Ramos (cell line): ENCODE measurements around the gene GPR18.
"Not testable (repeated sequence)": the region's sequence is repeated elsewhere in the genome, so short reads cannot be mapped to it uniquely, and the experiment has no call there.

Source experiments
- in situ Hi-C: fragments of 300-500 bp; cut with MboI; formaldehyde crosslinking; loops from one replicate; pipeline ENCODE4 v1.14.3; 2022; ENCODE audit warnings: low sequenced_read_pairs; ENCODE audit not compliant: unreplicated experiment

The GPR18 gene

DNA sequence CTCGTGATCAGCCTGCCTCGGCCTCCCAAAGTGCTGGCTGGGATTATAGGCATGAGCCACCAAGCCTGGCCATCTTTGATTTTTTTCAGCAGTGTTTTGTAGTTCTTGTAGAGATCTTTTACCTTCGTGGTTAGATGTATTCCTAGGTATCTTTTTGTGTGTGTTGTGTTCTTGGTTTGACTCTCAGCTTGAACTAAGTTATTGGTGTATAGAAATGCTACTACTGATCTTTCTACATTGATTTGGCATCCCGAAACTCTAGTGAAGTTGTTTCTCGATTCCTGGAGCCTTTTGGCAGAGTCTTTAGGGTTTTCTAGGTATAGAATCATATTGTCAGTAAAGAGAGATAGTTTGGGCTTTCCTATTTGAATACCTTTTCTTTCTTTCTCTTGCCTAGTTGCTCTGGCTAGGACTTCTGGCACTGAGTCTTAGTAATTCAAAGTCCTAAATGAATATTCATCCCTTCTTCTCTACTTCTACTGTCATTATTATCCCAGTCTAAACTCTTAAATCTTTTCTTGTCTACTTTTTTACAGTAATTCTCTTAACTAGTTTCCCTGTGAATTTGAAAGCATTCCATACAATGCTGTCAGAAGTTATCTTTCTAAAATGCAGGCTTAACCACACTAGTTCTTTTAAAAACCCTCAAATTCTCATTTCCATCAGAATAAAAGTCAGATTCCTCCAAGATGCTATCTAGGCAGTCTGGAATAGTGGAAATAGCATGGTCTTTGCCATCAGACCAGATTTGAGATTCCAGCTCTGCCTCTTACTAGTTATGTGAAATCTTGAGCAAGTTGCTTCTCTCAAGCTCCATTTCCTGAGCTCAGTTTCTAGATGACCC, 7.0 kb downstream of the GPR18 start:
- in situ Hi-C loops: no loop called here

- in situ Hi-C loops: not testable (repeated sequence)
These were observed 8.6 kb downstream of the GPR18 start for GRCh38 chr13:99249606-99250005.

DNA sequence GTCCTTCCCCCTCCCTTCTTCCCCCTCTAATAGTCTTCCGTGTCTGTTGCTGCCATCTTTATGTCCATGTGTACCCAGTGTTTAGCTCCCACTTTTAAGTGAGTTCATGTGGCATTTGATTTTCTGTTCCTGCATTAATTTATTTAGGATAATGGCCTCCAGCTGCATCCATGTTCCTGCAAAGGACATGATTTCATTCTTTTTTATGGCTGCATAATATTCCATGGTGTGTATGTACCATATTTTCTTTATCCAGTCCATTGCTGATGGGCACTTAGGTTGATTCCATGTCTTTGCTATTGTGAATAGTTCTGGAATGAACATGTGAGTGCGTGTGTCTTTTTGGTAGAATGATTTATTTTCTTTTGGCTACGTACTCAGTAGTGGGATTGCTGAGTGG, 9.0 kb downstream of the GPR18 start:
- in situ Hi-C loops: not testable (repeated sequence)

DNA sequence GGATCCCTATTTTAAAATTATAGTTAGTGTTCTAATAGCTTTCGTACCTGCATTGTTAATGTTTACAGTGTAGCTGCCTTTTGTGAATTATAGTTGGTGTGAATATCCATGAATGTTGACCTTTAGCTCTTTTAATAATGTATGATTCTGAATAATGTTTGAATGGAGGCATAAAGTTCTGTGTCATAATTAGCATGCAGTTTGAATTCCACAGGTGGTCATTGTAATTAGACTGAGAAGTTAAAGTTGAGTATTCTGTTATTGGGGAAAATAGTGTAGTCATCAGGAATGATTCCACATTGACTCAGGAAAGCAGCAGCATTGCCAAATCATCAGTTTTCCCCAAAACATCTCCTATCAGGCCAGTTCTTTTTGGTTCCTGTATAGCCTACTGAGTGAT, 12.1 kb downstream of the GPR18 start:
- in situ Hi-C loops: no loop called here

DNA sequence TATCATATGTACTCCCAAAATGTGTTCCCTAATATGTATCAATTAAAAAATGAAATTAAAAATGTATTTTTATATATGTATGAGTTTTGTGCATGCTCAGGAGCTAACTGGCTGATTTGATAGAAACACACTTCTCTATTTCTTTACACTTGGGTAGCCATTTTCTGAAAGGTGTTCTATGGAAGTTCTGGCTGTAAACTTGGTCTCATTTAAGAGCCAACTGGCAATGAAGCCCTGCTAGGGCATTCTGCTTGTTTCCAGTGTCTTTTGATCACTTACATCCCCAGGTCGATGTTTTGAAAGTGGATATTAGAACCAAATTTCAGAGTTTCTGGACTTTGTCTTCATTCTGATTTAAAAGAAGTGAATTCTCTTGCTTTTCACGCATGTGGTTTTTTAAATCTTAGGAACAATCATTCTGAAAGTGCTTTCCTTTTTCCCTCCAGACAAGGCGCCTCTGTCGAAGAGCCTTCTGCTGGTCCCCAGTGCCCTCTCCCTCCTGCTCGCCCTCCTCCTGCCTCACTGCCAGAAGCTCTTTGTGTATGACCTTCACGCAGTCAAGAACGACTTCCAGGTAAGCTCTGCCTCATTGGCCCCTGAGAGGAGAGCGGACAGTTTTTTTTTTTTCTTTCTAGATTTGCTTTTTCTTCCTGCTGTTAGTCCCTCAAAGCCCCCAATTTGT, 20.1 kb downstream of the GPR18 start:
- in situ Hi-C loops: loop anchor here (10.0 kb wide), 1 partner anchor 663 kb away; the partner anchor contains the start of gene STK24

DNA sequence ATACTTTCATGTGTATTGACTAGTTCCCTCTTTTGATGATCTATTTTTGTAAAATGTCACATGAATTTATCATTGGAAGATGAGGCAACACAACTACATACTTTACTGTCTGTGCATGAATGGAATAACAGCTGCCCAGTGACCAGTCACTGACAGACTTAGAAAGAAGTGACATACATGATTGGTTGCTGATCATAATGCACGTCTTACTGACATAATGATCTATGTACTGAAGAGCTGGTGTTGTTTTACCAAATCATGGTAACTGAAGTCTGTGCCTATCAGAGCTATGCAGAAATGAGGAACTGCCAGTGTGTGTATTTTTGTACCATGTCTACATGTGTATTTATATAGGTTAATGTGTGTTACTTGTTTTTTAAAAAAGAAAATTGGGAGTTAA, 26.5 kb downstream of the GPR18 start:
- in situ Hi-C loops: loop anchor here (10.0 kb wide), 1 partner anchor 657 kb away; the partner anchor contains the start of gene STK24

DNA sequence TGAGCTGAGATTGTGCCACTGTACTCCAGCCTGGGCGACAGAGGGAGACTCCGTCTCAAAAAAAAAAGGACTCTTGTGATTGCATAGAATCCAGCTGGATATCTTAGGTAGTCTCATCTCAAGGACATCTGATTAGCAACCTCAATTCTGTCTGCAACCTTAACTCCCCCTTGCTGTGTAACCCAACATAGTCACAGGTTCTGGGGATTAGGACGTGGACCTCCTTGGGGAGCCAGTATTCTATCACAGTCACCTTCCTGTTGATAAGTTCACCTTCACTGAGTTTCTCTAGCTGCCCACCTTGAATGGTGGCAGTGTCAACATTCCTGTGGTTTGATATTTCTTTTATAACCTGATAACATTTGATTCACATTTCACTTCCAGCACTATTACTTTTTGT, 27.2 kb downstream of the GPR18 start:
- in situ Hi-C loops: loop anchor here (10.0 kb wide), 1 partner anchor 656 kb away; the partner anchor contains the start of gene STK24

- in situ Hi-C loops: loop anchor here (10.0 kb wide), 1 partner anchor 656 kb away; the partner anchor contains the start of gene STK24
These were observed 27.6 kb downstream of the GPR18 start for GRCh38 chr13:99230588-99230987.

DNA sequence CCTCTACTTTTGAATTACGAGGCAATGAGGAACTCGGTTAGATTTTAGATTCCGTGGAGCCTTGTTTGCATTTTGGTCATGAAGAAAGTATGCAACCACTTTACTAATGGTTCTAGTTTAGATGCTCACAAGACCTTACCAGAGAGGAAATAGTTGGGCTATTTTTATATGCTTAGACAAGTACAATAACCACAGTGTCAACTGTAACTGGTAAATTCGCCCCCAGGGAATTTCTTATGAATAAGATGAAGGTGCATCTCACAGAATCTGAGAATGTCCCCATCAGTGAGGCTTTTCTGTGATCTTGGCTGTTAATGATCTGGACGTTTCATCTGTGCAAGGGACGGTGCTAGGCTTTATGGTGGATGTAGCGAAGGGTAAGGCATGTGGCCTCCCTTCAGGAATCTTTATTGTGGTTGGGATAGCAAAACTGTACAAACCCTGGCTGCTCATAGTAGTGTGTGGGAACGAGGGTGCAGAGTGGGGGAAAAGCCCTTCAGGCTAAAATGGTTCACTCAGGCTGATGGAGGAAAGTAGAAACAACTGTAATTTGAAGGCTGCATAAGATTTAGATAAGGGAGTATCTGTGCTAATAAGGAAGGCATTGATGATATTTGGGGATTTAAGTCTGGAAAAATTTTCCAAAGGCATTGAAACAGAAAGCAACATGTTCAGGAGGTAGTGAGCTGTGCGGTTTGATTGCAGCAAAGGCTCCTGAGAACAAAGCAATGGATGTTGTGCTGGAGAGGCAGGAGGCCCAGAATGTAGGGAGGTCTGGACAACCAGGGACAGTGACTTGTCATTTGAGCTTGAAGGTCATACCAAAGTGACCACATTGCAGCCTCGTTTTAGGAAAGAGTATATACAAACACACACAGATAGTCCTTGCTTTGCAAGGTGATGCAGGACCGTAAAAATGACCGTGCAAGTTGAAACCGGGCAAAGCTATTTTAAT, 29.2 kb downstream of the GPR18 start:
- in situ Hi-C loops: no loop called here

DNA sequence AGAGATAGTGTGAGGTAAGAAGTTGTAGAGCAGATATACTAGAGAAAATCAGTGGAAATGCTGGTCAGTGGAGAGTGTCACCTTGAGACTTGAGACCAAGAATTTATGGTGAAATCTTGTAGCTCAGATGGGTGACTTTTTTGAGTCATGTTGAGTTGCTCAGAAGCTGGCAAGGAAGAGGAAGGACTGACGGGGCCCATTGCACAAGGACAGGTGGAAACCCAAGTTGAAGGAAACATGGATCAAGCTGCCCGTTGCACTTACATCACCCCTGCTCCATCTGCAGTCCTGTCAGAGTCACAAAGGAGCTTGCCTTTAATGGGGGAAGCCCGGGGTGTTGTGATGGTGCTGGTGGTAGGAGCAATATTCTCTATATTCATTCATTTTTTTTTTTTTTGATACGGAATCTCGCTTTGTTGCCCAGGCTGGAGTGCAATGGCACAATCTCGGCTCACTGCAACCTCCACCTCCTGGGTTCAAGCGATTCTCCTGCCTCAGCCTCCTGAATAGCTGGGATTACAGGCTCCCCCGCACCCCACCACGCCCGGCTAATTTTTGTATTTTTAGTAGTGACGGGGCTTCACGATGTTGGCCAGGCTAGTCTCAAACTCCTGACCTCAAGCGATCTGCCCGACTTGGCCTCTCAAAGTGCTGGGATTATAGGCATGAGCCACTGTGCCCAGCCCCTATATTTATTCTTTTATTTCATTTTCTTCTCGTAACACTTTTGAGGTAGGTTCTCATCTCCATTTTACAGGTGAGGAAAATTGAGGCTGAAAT, 30.1 kb downstream of the GPR18 start:
- in situ Hi-C loops: no loop called here

- in situ Hi-C loops: no loop called here
These were observed 30.8 kb downstream of the GPR18 start for GRCh38 chr13:99227331-99227900.

GRCh38 chr13:99226513-99226912, 31.7 kb downstream of the GPR18 start:
- in situ Hi-C loops: no loop called here

GRCh38 chr13:99225078-99225477, 33.1 kb downstream of the GPR18 start:
- in situ Hi-C loops: no loop called here

DNA sequence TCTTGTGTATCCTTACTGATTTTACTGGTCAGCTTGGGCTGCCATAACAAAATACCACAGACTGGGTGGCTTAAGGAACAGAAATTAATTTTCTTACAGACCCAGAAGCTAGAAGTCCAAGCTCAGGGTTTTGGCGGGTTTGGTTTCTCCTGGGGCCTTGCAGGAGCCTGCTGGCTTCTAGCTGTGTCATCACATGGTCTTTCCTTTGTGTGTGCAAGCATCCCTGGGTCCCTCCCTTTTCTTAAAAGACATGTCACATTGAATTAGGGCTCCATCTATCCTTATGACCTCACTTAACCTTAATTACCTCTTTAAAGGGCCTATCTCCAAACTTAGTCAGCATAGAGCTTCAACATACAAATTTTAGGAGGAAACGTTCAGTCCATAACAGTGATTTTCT, 34.2 kb downstream of the GPR18 start:
- in situ Hi-C loops: no loop called here

- in situ Hi-C loops: no loop called here
These were observed 34.6 kb downstream of the GPR18 start for GRCh38 chr13:99223587-99223986.

DNA sequence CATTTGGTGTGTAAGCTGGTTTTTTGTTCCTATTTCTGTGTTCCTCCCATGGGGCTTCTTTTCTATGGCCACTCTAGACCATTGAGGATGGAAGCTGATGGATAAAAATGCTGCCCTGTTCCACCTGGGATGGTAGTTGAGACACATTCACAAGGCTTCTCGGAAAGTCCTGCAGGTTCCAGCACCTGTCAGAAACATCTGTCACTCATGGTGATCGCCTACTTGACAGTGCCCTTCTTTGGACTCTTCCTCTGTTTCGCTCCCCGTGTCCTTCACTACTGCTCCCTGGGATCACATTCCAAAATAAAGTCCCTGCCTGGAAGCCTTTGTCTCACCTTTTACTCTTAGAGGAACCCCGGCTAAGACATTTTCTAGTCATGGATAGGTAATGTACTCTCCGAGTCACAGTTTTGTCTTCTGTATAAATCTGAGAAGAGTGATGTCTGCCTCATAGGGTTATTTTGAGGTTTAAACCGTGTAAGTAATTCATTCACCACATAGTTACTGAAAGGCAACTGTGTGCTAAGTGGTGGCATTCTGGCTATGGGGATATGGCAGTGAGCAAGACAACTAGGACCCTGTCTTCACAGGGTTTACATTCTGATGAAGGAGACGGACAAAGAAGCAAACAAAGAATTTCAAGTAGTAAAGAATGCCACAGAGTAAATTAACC, 36.5 kb downstream of the GPR18 start:
- in situ Hi-C loops: no loop called here

- in situ Hi-C loops: no loop called here
These were observed 37.8 kb downstream of the GPR18 start for GRCh38 chr13:99220199-99220935.

- in situ Hi-C loops: no loop called here
These were observed 39.2 kb downstream of the GPR18 start for GRCh38 chr13:99218969-99219368.
